Measurements from ENCODE around the gene TPP1.

DNA sequence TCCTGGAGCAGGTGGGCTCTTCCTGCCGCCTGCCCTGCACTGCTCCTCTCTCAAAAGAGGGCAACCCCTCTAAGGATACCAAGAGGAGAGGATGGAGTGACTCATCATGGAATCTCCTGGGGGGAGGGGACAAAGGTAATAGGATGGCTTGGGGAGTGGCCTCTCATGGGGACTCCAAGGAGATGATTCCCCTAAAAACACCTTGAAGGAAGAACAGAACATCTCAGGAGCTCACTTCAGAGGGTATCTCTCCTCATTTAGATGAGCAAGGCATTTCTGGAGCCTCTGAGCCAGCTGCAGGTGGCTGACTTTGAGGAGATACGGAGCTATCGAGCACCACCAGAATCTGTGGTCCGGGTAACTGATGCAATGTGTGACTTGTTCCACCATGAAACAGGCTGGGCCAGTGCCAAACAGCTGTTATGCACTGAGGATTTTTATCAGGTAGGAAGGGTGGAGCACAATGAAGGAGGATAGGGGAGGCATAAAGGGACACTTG, 56.1 kb downstream of the TPP1 start:
- TF ChIP-seq, protein P1, sequence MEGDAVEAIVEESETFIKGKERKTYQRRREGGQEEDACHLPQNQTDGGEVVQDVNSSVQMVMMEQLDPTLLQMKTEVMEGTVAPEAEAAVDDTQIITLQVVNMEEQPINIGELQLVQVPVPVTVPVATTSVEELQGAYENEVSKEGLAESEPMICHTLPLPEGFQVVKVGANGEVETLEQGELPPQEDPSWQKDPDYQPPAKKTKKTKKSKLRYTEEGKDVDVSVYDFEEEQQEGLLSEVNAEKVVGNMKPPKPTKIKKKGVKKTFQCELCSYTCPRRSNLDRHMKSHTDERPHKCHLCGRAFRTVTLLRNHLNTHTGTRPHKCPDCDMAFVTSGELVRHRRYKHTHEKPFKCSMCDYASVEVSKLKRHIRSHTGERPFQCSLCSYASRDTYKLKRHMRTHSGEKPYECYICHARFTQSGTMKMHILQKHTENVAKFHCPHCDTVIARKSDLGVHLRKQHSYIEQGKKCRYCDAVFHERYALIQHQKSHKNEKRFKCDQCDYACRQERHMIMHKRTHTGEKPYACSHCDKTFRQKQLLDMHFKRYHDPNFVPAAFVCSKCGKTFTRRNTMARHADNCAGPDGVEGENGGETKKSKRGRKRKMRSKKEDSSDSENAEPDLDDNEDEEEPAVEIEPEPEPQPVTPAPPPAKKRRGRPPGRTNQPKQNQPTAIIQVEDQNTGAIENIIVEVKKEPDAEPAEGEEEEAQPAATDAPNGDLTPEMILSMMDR (IDR thresholded peaks at IDR 0.05): no peak
- no peak for TF ChIP-seq POLR2A (IDR thresholded peaks at IDR 0.05)
